ENCODE results near the gene ENOX2.

ENOX2 gene

DNA sequence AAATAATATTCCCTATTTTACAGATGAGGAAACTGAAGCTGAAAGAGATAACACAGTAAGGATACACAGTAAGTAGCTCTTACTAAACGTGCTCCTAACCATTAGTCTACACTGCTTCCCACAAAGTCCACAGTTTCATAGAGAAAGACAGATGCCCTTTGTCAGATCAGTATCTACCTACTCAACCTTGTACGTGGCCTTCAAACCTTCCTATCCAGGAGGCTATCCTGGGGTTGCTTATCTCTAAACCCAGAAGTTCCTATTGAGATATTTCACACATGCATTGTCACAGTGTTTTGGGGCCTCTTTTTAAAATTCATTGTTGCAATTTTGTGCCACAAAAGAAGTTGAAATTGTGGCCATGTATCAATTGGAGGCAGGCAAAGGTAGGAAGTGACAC, 208.0 kb downstream of the ENOX2 start:
- no peak for DNase-seq

DNA sequence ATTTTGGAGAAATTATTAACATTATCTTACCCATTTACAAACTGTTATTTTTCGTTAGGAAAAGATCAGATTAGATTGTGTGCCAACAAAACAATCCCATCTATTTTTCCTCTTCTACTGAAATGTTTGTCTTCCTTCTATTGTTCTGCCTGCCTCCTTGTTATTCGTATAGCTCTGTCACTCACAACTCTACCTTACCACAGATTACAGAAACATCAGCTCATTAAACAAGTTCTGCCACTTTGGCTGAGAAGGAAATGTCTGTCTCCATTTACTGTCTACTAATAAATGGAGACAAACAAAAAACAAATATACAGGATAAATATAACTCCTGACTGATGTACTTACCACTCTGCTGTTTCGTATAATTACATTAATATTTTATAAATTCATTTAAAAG, 211.4 kb downstream of the ENOX2 start:
- DNase-seq: no peak

DNA sequence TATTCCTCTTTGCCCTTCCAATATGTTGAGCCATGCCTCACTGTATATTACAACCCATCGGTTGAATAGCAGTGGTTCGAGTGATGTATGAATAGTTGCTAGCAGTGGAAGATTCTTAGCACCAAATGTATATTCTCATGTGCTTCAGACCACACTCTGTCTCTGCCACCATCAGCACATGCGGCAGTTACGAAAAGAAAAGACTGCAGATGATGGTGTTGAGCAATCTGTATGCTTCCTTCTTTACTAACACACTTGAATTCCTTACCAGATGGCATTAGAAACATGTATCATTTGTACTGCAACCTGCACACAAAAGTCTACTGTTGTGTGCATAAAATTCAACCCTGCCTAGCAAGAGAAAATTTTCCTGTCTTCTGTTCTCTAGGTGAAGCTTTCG, 214.6 kb downstream of the ENOX2 start:
- no peak for DNase-seq

DNA sequence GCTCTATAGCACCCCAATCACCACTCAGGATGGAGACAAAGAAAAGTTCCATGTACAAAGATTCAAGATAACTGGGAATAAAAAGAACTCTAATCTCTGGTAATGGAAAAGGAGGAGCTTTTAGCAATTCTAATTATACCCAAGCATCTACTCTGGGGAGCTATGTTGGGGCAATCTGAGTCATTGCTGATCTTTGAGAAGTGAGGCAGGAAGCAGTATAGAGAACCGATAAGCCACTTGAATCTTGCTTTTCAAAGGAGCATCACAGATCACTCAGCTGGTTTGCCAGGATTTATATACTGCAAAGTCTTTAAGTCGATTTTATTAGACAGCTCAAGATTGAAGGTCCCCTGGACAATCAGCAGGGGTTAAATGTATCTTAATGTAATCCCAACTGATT, 220.0 kb downstream of the ENOX2 start:
- no peak for DNase-seq

DNA sequence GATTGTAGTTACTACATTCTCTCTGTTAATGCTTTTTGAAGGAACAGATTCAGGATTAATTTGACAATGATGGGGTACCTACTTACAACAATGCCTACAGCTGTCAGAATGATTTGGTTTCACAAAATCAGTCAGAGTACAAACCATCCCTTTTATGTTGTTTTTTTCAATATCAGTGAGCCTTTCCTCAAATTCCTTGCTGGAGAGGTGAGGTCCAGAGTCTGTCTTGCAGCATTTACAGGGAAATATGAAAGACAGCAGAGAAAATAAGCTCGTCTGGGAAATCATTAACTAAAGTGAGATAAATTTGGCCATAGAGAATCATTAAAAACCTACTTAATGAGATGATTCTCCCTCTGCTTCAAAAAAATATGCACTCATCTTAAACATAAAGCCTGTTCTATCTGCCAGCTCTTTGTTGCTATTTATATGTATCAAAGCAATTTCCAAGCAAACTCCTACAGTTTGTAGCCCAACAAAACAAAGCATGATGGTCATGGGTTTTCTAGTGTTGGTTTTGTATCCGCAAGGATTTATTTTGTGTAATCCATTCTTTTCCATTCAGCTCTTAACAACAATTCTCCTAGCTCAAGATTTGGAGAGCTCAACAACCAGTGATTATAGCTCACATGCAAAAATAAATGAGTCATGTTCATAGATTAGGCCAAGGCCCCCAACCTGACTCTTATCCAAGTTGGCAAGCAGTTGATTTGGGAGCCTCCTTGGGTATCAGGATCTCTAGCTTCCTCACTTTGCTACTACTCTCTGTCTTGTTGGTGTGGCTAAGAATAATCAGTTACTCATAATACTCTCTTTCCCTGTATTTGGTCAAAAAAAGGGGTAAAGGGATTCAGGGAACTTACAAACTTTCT, 222.6 kb downstream of the ENOX2 start:
- no peak for DNase-seq

DNA sequence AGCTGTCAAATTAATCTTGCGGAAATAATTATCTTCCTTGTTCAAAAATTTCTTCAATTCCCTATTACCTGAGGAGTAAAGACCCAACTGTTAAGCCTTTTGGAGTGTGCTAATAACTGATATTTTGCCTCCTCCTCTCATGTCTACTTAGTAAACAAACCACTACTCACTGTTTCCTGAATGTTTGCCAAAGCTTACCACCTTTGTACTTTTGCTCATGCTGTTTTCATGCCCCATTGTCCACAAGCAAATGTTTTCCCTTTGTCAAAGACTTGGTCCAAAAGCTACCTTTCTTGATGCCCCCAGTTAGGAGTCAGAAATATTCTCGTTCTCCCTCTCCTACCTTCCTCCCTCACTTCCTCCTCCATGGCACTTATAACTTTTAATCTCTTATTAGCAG, 226.1 kb downstream of the ENOX2 start:
- no peak for DNase-seq

DNA sequence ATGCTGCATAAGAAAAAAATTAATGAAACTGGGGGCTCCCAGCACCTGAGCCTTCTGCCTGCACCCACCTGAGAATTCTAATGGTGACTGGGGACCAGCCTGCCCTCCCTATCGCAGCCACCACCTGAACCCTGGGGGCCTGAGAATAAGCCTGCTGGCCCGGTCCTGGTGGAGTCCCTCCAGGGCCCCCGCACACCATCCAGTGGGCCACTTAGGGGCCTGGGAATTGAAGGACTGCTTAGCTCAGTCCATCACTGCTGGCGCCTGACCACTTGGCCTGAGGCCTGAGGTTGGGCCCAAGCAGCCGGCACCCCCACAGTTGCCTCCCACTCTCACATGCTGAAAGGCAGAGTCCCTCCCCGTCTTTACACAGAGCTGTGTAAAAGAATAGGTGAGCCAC, 230.8 kb downstream of the ENOX2 start:
- DNase-seq: no peak

DNA sequence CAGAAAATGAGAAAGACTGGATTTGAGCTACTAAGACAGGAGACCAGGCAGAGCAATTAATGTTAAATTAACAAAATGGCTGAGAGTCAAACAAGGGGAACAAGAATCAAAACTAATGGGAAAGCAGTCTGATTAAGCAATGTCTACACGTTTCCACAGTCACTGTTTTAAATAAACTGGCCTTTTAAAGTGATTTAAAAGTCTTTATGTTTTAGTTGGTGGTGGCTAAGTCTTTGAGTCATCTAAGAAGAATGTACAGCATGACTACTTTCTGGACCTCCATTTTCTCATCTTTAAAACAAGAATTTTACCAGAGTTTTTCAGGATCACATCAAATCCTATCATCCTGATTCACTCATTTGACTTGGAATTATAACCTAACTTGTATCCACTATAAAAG, 233.8 kb downstream of the ENOX2 start:
- DNase-seq: no peak

DNA sequence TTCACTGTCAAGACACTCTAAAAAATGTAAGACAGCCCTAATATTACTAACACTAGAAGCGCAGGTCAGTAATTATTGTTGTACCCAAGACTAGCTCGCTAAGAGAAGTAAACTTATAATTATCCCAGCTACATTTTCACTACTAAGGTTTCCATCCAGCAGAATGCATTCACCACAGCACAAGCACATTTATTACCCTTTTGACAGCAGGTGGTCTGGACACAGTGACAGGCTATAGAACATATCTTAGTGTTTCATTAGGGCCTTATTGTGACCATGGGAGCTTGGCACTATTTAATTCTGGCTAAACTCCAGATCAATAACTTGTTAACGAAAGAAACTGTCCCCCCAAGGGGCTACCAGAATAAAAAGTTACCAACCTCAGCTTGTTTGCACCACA, 237.7 kb downstream of the ENOX2 start:
- no peak for DNase-seq

DNA sequence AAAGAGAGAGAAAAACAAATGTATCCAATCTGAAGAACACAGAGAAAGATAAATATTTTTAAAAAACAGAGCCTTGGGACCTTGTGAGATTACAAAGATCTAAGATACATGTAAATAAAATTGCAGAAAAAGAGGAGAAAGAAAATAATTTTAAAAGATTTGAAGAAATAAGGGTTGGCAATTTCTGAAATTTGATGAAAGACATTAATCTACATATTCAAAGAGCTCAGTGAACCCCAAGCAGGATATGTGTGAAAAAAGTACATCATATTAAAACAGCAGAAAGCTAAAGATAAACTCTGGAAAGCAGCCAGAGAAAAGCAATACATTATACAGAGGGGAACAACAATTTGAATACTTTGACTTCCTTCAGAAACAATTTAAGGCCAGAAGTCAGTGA, 244.7 kb downstream of the ENOX2 start:
- DNase-seq: no peak

DNA sequence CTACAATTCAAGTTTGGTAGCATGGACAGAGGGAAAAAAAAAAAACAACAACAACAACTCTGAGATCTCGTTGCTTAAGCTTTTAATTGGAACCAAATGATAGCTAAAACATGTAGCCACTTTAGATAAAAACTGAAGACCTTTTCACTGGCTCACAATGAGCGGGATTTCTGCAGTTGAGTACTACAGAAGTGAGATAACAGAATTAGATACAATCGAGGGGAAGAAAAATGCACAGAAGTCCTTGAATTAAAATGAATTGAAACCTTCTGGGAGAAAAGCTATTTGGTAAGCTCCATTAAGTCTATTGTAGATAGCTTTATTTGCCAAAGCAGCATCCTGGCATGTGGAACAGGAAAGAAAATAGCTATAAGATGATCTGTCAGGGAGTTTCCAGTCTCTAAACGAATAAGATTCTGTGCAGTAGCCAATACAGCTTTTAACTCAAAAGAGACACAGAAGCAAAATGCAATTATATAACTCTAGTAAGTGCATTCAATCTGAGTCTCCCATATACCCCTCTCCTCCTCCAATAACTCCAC, 248.5 kb downstream of the ENOX2 start:
- no peak for DNase-seq

DNA sequence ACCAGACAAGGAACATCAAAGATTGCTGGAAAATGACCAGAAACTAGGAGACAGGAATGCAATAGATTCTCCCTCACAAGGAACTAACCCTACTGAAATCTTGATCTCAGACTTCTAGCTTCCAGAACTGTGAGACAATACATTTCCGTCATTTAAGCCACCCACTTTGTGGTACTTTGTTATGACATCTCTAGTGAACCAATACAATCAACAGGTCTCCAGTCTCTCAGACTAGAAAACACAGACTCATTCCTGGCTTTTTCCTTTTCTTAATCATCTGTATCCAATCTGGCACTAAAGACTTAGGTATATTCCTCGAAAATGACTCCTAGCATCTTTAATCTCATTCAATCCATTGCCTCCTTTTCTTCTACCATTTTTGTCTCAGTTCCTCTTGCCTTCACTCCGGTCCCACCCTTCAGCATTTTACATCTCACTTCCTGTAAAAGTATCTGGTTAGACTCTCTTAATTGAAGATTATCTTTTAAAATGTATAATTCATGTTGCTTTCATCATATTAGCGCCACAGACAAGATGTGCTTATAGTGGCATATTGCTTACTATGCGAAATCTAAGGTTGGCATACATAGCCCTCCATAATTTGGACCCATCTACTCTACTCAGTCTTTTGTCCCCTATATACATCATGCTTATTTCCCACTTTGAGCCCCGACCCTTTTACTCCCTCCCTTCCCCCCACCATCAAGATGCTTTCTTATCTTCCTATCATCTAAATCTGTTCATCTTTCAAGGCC, 250.0 kb downstream of the ENOX2 start:
- DNase-seq: no peak

DNA sequence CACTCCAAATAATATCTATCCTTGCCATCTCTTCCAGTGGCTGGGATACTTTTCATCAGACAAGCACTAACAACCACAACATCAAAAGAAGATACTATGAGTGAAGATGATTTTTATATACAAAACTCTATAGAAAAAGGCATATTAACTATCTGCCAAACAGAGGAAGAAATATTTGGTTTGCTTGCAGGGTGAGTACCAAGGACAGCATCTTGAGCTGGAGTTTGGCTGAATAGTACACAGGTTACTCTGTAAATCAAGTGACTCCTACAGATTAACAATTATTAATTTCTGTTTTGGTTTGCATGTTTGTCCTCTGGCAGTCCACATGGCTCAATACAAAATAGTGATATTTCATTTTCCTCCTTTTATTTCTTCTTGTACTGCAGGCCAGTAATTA, 253.3 kb downstream of the ENOX2 start:
- no peak for DNase-seq

DNA sequence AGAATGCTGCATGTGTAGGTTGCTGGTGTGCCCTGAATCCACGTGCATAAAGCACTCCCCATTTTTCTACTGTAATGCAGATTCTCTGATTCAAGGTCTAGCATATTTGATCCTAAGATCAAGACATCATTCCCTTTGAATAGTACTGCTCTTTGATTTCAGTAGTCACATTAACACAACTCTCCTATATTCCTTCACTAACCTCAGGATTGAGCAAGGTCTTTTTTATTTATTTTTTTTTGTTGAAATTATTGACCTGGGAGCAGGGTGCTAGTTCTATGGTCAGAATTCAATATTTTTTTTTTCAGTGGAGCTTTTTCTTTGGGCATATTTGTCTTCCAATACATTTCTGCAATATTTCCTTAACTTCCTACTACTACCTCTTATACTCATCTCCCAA, 255.5 kb downstream of the ENOX2 start:
- DNase-seq: no peak

DNA sequence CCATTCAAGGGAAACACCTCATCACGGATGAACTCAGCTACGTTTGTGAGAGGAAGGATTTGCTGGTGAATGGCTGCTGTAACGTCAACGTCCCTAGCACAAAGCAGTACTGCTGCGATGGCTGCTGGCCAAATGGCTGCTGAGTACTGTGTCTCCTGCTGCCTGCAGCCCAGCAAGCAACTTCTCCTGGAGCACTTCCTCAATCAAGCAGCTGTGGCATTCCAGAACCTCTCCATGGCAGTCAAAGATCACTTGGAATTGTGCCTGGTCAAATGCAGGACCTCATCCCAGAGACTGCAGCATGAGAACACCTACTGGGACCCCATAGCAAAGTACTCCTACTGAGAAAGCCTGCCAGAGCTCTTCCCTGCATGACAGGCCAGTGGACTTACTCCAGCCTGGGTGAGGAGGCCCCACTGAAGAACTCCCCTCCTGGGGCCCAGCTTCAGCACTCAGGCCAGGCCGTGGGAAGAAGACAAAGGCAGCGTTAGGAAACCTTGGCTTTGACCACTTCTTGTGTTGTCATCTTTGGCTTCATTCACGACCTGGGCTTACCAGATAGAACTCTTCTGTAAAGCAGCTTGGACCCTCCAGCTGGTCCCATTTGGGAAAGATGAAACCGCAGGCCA, 256.9 kb downstream of the ENOX2 start:
- DNase-seq: no peak

DNA sequence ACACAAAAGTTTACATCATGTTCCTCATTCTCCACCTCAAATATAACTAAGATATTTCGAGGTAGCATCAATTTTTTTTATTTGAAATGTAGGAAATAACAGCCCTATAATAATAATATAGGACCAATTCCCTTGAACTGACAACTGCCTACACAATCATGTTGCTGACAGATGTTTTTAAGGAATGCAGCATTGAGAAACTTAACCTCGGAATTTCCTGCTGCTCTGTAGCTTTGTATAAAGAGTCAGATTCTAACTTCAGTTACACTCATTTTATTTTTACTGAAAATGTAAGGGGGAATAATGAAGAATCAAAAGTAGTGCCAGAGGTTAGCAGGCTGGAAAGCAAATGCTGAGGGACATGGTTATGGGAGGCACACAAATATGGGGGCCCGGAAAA, 265.4 kb downstream of the ENOX2 start:
- DNase-seq: no peak

DNA sequence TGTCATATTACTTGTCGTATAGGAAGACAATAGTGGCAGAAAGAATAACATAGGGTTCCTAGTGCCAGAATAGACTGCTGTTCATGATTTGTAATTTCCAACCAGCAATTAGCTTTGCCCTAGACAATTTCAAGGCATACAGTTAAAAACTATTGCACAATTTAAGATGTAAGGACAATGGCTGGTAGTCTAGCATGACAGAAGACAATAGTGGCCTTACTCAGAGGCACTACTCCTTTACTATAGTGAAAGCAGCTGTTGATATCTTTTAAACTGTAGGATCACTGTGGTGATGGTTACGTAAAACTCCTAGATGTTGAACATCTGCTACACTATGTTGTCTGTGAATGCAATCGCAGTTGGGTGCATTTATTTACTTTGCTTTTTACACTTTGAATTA, 266.7 kb downstream of the ENOX2 start:
- no peak for DNase-seq

DNA sequence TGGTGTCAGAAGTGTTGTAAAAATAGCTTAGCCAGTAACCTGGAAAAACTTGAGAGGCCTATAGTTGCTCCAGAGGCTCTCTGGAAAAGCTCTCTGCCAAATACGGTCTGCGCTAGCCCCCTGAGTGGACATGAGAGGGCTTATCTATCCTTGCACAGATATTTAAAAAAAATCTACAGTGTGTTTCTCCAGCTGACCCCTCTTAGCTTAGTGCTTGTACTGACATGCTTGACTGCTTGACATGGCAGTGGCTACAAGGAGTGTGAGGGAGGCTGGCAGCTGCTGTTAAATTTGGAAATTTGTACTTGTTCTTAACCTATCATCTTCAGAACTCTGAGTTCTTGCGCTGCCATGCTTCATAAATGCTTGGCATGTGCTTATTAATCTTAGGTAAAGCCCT, 272.0 kb downstream of the ENOX2 start:
- DNase-seq: no peak

DNA sequence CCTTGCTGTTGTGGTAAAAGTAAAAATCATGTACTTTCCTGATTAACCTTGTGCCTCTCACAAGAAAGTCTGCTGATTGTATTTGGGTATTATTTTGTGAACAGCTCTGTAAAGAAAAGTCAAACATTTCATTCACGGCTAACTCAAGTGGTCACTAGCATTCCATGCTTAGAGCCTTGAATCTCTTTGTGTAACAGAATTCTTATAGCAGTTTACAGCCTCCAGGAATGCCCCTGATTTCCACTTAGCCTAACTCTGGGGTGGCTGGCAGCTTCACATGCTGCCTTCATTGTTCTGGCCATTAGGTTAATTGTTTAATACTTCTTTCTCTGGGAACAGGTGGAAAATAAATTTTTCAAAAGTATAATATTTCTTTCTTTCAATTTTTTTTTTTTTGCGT, 274.5 kb downstream of the ENOX2 start:
- DNase-seq: no peak

DNA sequence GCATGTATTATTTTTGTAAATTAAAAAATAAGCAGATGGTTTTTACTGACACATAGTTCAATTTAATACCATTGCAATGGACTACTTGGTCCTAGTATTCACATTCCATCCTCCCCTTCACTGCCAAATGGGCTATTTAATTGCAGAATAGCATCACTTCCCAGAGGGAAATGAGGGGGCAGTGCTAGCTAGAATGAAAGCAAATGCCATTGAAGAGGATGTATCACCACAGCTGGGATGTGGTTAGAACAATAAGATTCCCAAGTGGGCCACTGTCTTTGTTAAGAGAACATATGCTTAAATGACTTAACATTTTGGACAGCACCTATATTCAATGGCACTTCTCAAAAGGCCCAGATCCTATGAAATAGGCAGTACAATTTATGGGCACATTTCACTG, 276.5 kb downstream of the ENOX2 start:
- no peak for DNase-seq

DNA sequence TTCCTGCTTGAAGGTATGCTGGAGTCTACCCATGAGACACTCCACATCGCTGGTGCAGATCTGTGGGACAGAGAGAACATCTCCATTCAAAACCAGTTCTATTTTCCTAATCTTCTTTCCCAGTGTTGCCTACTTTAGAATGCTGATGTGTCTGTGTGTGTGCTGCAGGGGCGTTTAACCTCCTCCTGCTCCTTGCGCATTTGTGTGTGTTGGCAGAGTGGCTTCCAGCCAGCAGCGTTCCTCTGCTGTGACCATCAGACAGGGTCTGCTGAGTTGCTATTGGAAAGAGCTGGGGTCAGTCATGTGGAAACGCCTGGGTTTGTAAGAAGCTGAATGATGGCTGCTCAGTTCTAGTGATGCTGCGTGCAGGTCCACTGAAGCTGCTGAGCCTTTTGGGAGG, 277.6 kb downstream of the ENOX2 start:
- no peak for DNase-seq

DNA sequence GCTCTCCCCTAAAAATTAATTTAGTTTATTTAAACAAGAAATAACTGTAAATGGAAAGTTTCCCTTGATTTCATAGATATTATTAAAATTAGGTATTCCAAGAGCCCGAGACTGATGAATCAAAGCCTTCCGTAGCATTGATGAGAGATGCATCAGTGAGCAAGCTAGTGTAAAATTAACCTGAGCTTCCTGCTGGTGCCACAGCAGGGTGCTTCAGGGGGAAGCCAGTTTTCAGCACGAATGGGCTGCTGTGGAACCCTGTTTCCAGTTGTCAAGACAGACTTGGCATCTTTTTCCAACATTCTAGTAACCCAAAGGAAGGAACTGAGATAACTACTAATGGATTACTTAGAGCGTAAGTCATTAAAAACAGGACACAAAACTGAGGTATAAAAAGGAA, 279.5 kb downstream of the ENOX2 start:
- no peak for DNase-seq

DNA sequence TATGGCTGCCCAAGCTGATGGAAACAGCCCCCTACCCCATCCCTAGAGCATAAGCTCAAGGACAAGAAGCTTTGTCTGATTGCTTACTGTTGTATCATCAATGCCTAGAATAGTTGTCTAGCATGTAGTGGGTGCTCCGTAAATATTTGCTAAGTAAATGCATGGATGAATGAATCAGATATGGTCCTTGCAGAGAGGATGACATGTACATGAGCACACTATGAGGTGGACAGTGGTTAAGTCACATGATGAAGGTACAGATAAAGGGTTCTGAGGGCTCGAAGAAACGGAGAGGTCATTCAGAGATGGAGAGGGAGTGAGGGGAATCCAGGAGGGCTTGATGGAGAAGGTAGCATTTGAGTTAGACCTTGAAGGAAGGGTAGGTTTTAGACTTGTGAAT, 287.1 kb downstream of the ENOX2 start:
- no peak for DNase-seq

DNA sequence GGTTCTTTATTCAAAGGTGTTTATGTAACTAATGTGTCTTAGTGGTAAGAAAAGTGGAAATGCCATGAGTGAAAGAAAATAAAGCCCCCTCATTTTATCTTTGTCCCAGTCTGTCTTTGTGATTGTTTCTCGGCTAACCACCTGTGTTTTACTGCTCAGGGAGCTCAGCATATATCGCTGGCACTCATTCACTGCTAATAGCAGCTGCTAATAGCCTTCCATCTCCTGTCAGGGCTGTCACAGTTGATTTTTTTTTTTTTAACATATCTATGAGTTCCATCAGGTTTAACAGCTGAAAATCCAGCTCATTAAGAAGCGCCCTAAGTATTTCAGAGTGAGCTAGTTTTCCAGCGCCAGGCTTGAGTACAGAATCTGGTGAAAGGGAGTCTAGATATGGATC, 295.6 kb downstream of the ENOX2 start:
- no peak for DNase-seq
